ENCODE data around the gene DHX8.

- TF ChIP-seq CTCF (IDR thresholded peaks at IDR 0.05) (no peak), POLR2A (IDR thresholded peaks at IDR 0.05) (no peak)
These were observed 65.7 kb downstream of the DHX8 start for GRCh38 chr17:43549496-43549895.
